Stimulated activated CD4-positive, alpha-beta T cell treated with anti-CD3 and anti-CD28 coated beads, Interleukin-12 subunit alpha, Interleukin-12 subunit beta, amount 100 ng/mL, for 4 hours (primary cell): ENCODE data around the gene TSHR.
"Not testable (repeated sequence)": the region's sequence is repeated elsewhere in the genome, so short reads cannot be mapped to it uniquely, and the experiment has no call there.

ENCODE experiments used
- DNase-seq: peaks from one replicate; pipeline ENCODE4 v3.0.0-alpha.2; 2020

Gene TSHR

DNA sequence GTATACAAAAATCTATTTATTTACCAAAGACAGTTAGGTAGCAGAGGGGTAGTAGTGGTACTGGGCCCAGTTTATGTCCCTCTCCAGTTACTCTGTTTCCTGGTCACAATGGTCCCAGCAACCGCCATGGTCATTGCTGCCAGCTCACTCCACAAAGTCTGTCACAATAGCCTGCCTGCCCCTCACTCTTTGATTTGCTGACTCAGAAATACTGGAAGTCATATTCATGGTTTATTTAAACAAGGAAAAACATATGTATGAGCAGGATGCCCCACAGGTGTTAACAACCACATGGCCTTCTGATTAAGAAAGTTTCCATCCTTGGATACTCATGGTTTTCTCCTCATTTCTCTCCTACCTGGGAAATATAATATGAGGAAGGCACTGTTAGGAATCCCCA, 49.2 kb downstream of the TSHR start:
- no peak for DNase-seq

DNA sequence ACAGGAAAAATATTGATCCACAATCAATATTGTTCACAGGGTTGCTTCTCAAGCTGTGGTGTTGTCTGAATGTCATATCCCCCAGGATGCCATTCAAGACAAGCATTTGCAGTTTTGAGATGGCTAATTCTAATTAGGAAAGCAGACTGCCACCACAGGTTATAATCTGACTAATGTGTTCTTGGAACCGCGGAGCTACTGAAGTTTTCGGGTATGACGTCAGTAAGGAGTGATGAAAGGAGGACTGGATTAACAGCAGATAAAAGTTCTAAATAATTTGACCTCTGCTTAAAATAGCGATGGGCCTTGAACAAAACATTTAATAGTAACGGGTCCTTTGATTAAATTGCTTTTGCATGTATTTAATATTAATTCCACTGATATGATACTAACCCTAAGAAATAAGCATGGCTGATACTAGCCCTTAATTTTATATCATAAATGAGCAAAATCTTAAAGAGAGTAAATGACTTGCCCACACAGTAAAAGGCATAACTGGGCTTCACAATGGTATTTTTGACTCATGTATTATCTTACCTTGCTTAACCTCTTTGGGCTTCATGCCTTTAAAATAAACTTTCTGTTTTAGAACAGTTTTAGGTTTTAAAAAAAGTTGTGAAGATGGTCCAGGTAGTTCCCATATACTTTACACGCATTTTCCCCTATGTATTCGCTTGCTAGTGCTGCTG, 50.3 kb downstream of the TSHR start:
- no peak for DNase-seq

DNA sequence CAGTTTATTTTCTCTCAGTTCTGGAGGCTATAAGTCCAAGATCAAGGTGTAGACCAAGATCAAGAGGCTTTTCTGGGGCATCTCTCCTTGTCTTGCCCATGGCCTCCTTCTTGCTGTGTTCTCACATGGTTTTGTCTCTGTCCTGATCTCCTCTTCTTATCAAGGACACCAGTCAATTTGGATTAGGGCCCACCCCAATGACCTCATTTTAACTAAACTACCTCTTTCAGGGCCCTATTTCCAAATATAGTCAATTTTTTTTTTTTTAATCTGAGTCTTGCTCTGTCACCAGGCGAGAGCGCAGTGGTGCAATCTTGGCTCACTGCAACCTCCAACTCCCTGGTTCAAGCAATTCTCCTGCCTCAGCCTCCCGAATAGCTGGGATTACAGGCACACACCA, 50.8 kb downstream of the TSHR start:
- DNase-seq, result no peak

DNA sequence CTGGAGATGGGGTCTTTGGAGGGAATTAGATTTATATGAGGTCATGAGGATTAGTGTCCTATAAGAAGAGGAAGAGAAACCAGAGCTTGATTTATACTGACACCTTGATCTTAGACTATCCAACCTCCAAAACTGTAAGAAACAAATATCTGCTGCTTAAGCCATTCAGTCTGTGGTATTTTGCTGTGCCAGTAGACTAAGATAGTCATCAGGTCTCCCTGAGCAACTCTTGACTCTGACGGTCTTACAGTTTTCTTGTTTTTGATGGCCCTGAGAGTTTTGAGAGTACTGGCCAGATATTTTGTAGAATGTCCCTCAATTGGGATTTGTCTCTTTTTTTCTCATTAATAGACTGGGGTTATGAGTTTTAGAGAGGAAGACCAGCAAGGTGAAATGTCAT, 51.7 kb downstream of the TSHR start:
- no peak for DNase-seq

DNA sequence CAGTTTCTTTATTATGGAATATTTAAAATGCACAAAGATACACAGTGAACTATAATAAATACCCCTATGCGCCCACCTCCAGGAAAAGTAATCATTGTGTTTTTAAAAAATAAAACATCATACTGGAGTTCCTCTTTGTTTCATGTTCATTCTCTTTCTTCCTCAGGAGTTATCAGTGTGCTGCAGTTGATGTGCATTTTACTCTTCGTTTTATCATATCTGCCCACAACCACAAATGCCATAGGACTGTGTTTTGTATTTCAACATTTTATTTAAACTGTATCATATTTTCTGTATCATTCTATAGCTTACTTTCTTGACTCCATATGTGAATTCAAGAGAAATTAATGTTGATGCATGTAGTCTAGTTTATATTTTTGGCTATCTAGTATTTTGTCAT, 53.9 kb downstream of the TSHR start:
- no peak for DNase-seq

DNA sequence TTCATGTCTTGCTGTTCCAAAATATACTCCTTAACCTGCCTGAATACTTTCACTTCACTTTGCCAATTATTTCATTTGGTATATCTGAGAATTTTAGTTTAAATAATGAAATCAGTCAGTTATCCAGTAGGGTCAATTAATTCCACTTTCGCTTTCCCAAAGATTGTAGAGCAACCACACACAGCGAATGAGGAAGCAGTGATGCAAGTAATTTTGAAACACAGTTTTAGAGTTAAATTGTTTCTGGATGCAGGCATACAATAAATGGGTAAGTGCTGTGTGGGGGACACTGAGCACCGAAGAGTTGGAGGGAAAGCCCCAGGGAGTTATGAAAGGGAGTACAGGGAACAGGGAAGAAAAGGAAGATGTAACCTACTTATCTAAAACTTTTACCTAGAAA, 62.8 kb downstream of the TSHR start:
- DNase-seq, result no peak

DNA sequence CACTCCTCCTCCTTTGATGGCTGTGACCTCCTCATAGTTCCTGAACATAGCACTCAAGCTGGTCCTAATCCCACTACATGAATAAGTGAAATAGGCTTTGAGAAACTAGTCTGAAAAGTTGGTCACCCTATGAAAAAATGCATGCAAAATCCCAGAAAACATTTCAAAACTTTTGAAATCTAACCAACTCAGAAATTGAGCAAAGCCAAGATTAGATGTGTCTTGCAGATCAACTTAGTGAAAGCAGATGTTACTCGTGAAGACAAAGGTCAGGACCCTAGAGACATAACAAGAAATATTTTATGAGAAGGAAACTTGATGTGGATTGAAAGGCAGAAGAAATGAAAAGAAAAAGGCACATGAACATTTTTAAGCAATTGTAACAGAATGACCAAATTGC, 63.3 kb downstream of the TSHR start:
- DNase-seq, result no peak

DNA sequence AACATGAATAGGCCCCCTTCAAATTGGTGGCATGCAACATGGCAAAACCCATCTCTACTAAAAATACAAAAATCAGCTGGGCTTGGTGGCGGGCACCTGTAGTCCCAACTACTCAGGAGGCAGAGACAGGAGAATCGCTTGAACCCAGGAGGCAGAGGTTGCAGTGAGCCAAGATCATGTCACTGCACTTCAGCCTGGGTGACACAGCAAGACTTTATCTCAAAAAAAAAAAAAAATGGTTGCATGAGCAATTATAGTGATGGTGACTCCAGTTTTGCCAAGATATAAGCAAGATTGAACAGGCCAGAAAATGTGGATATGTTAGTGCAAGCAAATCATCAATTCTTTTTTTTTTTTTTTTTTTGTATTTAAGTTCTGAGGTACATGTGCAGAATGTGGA, 63.7 kb downstream of the TSHR start:
- not testable (repeated sequence) for DNase-seq

DNA sequence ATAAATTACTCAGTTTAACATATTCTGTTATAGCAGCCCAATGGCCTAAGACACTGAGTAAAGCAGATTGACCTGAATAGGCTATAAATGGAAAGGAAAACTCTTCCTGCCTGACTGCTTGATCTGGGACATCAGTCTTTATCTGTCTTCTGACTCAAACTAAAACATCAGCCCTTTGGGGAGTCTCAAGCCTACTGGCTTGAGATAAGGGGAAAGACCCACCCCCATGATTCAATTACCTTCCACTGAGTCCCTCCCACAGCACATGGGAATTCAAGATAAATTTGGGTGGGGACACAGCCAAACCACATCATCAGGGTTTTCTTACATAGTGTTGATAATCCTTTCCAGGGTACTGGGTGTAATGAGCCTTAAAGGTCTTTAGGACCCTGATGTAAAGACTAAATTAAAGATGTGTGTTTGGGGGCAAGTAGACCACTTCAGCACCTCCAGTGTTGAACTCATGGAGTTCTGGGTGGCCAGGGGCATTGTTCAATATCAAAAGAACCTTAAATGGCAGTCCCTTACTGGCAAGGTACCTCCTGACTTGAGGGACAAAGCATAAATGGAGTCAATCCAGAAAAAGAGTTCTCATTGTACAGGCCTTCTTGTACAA, 67.8 kb downstream of the TSHR start:
- DNase-seq, result no peak

DNA sequence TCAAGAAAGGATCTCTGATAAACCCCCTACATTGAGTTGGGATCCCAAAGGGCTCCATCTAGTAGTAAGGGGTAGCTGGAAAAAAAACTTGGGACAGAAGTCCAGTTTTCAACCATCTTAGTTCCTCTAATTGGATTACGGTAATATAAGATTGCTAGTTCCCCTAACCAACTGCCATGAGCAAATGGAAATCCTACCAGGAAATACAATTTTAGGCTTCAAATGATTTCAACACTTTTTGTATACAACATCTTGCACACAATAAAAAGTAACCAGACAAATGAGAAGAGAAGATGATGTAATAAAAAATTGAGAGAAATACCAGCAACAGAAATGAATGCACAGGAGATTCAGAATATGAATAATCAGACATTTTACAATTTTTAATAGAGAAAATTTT, 73.0 kb downstream of the TSHR start:
- no peak for DNase-seq

DNA sequence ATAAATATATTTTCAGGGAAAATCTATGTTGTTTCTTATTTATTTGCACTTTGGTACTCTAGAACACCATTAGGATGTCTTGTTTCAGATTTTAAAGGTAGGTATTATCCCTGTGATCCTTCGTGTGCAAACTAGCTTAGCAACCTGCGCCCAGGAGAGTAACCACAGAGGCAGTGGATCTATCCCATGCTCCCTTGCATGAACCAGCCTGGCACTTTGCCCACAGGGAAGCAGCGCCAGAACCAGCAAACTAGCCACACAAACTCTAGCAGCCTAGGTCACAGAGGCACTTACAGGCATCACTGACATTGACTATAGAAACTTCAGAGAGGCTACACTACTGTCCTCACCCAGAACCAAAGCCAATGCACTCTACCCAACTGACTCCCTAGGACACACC, 76.1 kb downstream of the TSHR start:
- DNase-seq, result no peak

DNA sequence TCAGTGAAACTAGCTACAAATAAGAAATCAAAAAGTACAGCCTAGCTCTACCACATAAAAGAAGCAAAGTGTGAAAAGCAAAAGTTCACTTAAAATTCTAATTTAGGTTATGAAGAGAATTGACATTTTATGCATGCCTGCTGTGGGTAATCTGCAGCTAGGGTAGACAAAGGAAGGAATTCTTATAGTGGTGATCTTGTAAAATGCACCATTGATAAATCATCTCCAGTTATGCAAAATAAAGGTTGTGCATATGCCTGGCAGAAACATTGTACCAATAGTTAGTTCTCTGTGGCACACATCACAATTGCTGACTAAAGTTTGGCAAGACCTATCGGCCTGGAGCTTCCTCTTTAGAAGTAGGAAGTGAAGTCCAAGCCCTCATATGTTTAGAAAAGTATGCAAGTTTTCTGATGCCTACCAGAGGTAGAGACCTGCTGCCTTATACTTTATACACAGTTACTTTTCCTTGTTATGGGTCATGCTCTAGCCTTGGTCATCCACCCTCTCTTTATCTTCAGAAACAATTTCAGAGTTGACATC, 78.3 kb downstream of the TSHR start:
- DNase-seq, result no peak

DNA sequence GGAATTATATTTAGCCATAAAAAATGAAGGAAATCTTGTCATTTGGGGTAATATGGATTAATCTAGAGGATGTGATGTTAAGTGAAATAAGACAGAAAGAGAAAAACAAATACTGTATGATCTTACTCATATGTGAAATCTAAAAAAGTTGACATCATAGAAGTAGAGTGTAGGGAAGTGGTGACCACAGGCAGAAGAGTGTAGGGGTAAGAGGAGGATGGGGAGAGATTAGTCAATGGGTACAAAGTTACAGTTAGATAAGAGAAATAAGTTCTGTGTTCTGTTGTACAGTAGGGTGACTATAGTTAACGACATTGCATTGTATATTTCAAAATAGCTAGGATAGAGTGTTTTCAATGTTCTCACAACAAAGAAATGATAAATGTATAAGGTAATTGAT, 87.0 kb downstream of the TSHR start:
- DNase-seq, result no peak

DNA sequence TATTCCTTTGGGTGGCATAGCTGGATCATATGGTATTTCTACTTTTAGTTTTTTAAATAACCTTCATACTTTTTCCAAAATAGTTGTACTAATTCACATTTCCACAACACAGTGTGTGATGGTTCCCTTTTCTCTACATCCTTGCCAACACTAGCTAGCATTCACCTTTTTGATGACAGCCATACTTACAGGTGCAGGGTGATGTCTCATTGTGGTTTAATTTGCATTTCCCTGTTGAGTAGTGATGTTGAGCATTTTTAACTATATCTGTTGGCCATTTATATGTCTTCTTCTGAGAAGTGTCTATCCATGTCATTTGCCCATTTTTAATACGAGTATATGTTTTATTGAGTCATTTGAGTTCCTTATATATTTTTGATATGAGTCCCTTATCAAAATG, 96.1 kb downstream of the TSHR start:
- no peak for DNase-seq

DNA sequence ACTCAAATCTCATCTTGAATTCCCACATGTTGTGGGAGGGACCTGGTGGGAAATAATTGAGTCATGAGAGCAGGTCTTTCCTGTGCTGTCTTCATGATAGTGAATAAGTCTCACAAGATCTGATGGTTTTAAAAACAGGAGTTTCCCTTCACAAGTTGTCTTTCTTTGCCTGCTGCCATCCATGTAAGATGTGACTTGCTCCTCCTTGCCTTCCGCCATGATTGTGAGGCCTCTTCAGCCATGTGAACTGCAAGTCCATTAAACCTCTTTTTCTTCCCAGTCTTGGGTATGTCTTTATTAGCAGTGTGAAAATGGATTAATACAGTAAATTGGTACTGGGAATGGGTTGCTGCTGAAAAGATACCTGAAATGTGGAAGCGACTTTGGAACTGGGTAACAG, 98.6 kb downstream of the TSHR start:
- not testable (repeated sequence) for DNase-seq

DNA sequence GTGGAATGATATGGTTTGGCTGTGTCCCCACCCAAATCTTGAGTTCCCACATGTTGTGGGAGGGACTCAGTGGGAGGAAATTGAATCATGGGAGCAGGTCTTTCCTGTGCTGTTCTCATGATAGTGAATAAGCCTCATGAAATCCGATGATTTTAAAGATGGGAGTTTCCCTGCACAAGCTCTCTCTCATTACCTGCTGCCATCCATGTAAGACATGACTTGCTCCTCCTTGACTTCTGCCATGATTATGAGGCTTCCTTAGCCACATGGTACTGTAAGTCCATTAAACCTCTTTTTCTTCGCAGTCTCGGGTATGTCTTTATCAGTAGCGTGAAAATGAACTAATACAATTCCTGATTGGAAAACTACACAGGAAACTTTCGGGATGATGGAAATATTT, 100.5 kb downstream of the TSHR start:
- no peak for DNase-seq

DNA sequence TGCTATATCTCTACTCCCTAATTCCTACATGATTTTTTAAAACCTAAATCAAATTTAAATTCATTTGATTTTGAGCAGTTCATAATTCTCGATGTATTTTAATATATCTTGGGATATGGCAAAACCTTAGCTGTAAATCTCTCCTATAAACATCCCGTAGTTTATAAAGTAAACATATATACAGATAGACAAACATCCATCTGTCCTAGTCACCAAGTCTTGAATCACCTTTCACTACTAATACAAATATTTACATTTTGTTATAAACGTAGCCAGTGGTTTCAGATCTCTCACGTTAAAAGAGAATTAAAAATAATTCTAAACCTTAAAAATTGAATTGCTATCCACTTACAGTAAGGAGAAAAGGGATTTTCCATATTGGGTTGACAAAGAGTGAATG, 107.0 kb downstream of the TSHR start:
- no peak for DNase-seq

DNA sequence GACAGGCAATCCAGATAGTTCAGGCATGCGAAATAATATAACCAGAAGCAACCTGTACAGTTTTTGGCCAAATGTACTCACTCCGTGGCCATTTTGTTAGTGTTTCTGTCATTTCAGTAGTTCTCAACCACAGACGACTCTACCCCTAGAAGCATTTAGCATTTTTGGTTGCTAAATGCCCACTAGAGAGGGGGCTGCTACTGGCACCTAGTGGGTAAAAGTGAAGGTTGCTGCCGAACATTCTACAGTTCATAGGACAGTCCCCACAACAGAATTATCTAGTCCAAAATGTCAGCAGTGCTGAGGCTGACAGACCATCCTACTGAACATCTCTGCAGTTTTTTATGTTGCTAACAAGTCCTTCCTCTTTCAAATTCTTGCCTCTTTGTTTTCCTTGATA, 107.4 kb downstream of the TSHR start:
- no peak for DNase-seq

DNA sequence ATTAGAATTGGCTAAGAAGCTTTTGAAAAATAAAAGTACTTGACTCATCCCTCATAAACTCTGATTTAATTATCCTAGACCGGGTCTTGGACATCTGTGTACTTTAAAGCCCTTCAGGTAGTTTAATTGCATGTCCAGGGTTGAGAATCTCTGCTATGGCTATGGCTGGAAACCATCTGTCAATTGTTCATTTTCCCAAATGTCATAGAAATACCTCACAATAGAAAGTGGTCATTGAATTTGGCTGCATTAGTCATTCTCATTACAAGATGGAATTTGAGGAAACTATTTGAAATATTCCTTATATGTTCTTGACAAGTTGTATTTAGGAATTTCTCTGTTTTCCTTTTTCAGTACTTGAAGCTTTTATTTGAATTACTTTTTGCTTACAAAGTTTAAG, 111.3 kb downstream of the TSHR start:
- DNase-seq, result no peak

DNA sequence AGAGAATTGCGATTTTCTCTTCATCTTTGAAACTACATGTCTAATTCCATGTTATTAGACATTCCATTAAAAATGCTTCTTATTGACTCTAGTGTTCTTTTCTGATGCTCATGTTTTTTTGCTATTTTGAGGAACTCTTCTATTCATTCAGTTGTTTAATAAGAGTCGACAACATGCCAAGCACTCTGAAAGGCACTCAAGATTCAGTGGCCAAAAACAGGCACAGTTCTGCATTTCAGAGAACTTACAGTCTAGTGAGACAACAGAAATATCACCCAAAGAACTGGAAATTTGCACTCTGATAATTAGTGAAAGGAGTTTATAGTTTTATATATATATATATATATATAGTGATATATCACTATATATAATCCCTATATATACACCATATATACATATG, 111.7 kb downstream of the TSHR start:
- no peak for DNase-seq

DNA sequence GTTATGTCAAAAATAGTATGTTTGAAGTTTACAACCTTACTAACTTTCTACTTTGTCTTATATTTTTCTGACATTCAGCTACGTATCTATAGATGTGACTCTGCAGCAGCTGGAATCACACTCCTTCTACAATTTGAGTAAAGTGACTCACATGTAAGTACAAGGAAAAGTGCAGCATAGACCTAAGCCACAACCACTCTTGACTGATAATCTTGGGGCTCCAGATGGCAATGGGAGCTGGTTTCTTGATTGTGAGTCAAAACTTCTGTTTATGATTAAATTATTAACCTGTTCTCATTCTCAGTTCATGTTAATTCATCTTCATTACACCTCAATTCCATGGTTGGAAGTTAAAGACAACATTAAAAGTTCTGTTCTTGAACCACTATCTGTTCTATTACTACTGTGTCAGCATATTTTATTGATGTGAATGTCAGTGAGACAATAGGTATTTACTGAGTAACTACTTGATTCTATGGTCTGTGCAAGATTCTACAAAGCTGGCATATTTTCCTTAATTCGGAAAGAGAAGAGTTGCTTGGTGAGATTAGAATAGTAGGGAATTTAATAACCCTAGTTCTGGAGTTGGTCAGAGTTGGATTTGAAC, 112.9 kb downstream of the TSHR start:
- DNase-seq, result no peak

DNA sequence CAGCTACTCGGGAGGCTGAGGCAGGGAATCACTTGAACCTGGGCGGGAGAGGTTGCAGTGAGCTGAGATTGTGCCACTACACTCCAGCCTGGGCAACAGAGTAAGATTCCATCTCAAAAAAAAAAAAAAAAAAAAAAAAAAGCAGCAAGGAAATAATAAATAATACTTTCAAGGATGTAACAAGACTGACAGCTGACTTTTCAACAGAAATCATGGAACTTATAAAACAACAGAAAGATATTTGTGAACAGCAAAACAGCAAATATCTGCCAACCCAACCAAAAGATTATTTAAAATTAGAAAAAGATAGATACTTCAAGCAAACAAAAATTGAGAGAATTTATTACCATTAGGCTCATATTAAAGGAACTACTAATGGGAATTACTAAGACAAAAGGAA, 115.1 kb downstream of the TSHR start:
- DNase-seq, result no peak

DNA sequence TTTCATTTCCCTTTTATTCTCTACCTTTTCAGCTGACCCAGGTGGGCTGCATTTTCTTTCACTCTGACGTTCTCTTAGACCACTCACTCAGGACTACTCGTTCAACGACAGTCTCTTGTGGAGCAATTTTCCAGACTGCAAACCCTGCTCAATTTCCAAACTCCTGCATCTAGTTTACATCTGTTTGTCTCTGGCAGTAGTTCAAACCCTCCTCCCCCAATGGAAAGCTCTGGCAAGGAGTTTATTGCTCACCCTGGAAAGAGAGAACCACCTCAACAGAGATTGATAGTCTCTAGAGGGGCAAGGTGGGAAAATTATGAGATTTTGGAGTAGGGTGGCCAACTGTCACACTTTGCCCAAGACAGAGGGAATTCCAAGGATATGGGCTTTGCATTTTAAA, 130.2 kb downstream of the TSHR start:
- DNase-seq, result no peak

DNA sequence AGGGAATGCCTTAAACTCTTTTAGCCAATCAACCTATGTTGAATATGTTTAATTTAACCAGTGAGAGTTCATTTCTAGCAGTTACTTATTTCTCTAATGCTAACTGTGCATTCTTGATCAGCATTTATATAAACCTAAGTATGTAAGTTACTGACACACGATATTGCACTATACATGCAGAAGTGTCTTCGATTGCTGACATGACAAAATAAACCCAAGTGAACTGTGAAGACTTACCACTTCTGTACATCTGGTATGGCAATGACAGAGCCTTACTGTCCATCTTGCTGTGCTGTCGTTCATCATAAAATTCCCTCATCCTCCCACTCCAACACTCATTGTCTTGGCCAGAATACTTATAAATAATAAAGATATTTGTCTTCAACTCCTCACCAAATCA, 131.8 kb downstream of the TSHR start:
- no peak for DNase-seq

DNA sequence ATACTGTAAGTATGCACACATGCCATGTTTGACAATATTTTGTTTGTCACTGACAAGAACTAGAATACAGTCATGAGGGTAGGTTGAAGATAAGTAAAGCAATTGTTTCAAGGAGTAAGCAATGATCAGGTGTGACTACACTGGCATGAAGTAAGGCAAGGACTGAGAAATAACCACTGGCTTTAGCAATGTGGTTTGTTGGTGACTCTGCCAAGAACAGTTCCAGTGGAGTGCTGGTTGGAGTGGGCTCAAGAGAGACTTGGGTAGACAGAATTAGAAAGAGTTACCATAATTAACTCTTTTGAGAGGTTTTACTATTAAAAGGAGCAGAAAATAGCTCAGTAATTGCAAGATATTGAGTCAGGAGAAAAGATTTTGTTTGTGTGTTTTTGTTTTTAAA, 135.7 kb downstream of the TSHR start:
- no peak for DNase-seq
